GM21825 (cell line): Measurements from ENCODE around the gene PRKCE.

Source experiments
- ATAC-seq: cut with Tn5 transposase; IDR thresholded peaks from one replicate; pipeline ENCODE4 v1.9.1; 2021; ENCODE audit warnings: mild to moderate bottlenecking, moderate library complexity; ENCODE audit not compliant: unreplicated experiment

The PRKCE gene

GRCh38 chr2:46125798-46126197, 474.3 kb downstream of the PRKCE start:
- no peak for ATAC-seq

GRCh38 chr2:46126571-46126970, 475.1 kb downstream of the PRKCE start:
- no peak for ATAC-seq

GRCh38 chr2:46127176-46127575, 475.7 kb downstream of the PRKCE start:
- ATAC-seq: no peak

- ATAC-seq: no peak
Observed at GRCh38 chr2:46130511-46130910, 479.0 kb downstream of the PRKCE start.

GRCh38 chr2:46132996-46133395, 481.5 kb downstream of the PRKCE start:
- no peak for ATAC-seq

DNA sequence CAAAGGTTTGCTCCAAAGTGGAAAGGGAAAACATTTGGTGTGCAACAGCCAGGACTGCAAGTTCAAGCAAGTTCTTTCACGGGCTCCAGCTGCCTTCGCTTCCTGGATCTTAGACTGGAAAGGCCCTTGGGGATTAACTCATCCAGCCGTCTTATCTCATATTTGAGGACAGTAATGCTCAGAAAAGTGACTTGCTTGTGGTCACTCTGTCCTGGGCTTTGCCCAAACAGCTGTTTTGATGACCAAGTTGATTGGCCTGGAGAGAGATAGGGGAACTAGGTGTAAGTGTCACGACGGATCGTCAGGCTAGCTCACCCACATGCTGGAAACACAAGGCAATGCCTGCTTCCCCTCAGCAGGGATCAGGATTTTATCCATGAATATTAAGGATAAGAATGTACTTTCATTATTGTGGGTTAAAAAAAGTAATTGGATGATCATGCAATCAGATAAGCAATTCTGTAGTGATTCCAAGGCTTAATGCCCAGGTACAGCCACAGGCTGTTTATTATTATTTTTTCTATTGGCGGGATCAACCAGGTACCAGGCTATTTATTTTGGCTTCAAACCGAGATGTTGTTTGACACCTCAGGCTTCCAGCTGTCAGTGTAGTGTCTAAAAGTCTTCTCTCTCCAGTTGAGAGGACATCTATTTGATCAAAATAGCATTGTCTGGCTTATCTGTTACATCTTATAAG, 483.2 kb downstream of the PRKCE start:
- ATAC-seq: no peak

GRCh38 chr2:46135228-46135855, 483.9 kb downstream of the PRKCE start:
- ATAC-seq: no peak

DNA sequence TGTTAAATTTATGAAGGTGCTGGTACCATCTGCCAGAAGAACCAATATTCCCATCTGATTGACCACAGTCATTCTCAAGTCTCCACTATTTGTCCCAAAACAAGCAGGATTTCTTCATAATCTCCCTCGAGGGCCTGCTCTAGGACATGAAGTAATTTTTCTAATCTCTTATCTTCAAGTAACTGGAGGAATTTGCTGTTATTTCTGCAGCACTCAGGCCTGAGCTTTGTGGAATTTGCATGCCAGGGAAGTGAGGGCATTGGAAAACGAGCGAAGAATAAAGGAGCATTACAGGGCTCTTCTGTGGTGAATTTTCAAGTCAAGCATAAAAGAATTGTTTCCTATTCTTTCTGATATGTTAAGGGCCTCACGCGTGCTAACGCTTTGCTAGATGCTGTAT, 484.5 kb downstream of the PRKCE start:
- no peak for ATAC-seq

GRCh38 chr2:46136481-46136880, 485.0 kb downstream of the PRKCE start:
- ATAC-seq: no peak

DNA sequence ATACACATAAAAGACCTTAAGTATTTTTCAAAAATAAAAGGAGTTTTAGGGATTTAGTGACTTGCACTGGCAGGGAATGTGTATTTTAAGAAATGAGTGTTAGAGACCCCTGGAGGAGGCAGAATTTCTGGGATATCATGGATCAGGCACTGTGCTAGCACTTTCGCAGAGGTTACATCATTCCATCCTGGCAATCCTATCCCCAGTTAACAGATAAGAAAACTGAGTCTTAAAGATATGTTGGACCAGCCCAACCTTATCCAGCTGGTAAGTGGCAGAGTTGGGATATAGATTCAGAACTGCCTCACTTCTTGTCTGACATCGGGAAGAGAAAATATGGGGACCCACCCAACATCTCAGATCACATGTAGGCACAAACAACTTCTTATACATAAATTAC, 485.5 kb downstream of the PRKCE start:
- ATAC-seq: no peak

DNA sequence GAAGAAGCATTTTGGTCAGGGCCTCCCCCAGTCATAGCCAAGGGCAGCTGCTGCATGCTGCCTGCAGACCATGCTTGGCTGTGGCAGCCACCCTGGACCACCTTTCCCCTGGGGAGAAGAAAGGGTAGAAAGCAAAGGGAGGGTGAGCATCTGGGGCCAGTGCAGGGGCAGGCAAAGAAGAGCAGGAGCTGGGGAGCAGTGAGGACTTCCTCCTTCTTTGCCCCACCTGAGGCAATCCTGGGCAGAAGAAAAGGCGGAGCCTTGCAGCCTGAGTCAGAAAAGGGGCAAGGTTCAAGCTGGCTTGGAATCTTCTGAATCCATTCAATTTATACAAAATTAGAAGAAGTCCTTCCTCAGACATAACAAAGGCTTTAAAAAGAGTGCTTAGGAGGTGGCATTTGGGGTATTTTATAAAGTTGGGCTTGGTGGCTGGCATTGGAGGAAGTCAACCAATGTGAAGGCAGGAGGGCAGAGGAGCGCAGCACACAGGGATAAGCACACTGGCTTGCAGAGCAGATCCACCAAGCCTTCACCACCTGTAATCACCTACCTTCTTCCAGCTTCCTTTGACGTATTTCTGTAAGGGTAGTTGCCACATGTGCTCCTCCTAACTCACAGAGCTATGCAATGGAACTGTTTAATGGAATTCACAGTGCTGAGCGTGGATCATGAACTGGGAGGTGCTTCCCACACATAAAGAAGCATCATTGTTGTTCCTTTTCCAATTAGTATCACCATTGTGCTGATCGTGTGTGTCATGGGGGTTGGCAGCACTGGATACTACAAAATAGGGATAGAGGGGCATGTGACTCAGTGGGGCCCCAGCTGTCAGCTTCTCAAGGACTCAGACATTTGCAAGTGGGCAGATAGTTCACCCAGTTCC, 491.3 kb downstream of the PRKCE start:
- ATAC-seq: no peak

DNA sequence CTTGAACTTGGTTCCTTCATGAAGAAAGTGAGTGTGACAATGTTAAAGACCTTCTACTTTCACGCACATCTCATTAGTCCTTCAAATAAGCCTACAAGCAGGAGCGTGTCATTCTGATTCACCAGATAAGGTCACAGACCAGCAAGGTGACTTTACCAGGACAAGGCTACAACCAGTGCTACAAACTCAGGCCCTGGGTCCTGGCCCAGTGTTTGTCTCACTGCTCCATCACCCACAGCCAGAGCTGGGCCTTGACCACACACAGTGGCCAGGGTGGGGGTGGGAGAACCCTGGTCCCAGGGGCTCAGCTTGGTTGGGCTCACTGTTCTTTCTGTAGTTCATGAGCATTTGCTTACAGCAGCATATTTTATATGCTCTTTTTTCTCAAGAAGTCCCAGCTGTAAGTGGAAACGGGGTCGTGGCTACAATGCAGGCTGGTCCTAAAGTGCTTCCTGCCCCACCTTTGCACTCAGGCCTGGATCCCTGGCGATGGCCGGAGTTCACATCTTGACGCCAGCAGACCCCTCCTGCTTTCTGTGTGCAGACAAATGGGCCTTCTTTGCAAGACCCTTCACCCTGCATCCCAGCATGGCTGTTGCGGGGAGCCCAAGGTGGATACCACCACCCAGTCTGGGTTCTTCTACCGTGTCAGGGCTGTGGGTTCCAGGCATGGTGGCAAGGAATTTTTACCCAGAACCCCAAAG, 492.1 kb downstream of the PRKCE start:
- ATAC-seq: no peak

DNA sequence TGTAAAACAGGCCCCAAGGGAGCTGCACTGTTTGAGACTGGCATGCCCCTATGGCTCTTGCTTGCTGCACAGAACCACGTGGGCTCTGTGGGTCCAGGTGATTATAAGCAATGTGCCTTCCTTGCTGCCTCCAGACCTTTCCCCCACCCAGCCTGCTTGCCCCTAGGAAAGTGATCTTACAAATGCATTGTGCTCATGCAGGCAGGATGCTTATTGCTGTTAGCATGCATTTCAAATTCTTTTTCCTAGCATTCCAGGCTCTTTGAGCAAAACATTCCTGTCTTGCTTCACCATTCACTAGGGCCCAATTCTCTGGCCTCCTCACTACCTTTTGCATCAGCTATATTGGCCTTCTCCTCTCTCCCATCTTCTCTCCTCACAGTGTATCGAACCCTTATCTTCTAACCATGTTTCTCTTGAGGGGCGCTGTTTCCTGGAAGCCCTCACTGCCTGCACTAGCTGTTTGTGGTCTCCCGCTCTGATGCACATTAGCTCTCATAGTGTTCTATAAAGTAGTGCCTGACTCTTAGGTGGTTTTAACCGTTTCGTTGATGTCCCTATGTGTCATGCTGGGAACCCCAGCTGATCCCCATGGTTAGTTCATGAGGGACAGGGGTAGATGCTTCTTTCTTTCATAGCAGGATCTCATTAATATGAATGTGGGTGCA, 492.8 kb downstream of the PRKCE start:
- ATAC-seq: no peak

GRCh38 chr2:46145017-46145416, 493.5 kb downstream of the PRKCE start:
- ATAC-seq: no peak

DNA sequence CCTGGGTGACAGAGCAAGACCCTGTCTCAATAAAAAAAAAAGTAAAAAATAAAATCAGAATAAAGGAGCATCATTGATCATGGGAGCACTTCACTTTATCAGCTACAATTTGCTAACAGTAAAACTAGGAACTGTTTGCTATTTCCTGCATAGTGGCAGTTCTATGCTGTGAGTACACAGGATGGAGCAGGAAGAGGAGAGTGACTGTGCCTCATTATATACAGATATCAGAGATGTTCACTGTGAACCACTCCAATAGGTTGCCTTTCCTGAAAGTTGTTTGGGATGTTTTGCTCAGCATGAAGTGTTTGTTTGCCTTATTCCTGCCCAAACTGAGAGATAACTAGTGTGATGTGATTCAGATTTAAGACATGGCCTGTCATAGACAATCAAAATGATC, 494.4 kb downstream of the PRKCE start:
- no peak for ATAC-seq

DNA sequence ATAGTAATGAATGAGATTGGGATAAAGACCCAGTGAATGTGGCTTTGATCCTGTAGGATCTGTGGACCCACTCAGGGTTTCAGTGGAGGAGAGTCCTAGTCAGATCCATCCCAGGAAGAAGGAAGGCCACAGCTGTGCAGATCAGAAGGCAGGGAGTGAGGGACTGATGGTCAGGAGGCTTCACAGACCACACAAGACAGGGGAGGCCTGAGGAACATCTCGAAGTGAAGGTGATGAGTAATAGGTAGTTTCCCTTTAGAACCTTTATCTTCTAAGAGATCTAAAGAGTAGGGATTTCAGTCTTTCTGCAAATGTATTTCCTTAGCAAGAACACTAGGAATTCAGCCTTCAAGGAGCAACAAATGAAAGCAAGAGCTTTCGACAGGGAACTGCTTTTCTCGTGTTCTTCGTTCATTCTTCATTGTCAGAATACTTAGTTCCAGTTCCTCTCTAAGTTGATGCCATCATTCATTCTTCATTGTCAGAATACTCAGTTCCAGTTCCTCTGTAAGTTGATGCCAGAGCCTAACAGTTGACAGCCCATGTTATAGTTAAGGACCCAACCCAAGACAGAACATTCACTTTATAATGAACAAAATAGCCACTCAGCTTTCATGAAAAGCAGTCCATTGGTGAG, 495.5 kb downstream of the PRKCE start:
- ATAC-seq: no peak

GRCh38 chr2:46147626-46148368, 496.3 kb downstream of the PRKCE start:
- ATAC-seq: no peak

DNA sequence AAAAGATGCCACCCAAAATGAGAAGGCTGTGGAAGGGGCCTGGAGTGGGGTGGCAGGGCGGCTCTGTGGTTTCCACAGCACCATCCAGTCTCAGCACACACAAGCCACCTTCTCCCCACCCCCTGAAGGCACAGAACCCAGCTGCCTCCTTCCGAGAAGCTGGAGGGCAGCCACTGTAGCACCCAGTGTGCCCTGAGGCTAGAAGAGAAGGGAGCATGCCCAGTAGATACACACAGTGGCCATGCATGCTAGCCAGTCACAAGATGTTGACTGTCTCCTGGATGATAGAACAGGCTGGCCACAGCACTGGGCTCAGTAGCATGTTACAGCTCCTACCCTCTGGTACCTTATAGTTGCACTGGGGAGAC, 496.9 kb downstream of the PRKCE start:
- ATAC-seq: no peak

DNA sequence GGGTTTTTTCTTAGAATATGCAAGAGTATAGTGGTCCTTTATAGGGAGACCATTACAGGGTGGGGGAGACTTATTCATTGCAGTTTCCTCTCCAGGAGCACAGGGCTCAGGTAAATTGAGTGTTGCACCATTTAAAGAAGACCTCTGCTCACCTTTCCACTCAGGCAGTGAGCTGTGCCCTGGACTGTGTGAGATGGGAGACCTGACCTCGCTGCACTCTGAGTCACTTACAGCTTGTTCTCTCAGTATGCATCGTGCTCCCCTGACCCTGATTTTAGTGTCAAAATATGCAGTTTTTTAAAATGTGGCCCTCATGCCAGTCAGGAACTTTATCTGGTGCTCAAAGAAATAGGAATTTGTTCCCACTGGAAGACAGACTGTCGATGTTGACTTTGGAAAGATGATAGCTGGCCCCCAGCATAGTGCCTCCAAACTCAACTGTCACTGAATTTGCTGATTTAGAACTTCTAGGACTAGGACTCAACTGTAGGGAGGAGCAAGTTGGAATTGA, 499.0 kb downstream of the PRKCE start:
- ATAC-seq: no peak
